ENCODE data around the gene MRPL4.

DNA sequence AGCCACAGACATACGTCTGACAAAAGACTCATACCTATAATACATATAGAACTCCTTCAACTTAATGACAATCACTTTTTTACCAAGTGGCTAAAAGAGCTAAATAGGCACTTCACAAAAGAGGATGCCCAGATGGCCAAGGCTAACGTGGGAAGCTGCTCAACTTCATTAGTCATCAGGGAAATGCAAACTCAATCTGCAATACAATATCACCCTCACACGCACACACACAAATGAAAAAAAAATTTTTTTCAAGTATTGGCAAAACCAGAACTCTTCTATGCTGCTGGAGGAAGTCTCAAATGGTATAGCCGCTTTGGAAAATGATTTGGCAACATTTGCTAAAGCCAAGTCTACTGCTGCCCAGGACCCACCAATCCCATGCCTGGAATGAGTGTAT lies 42.7 kb upstream of the MRPL4 start:
- TF ChIP-seq, protein P1, sequence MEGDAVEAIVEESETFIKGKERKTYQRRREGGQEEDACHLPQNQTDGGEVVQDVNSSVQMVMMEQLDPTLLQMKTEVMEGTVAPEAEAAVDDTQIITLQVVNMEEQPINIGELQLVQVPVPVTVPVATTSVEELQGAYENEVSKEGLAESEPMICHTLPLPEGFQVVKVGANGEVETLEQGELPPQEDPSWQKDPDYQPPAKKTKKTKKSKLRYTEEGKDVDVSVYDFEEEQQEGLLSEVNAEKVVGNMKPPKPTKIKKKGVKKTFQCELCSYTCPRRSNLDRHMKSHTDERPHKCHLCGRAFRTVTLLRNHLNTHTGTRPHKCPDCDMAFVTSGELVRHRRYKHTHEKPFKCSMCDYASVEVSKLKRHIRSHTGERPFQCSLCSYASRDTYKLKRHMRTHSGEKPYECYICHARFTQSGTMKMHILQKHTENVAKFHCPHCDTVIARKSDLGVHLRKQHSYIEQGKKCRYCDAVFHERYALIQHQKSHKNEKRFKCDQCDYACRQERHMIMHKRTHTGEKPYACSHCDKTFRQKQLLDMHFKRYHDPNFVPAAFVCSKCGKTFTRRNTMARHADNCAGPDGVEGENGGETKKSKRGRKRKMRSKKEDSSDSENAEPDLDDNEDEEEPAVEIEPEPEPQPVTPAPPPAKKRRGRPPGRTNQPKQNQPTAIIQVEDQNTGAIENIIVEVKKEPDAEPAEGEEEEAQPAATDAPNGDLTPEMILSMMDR (IDR thresholded peaks at IDR 0.05; ENCODE audit: poor library complexity), result no peak
- TF ChIP-seq EZH2 (IDR thresholded peaks at IDR 0.05; ENCODE audit: borderline replicate concordance) (no peak), EZH2phosphoT487 (IDR thresholded peaks at IDR 0.05; ENCODE audit: low read depth, severe bottlenecking, unreplicated experiment) (no peak)

Measured in hepatocyte (in vitro differentiated cells).